Neural progenitor cell (in vitro differentiated cells): ENCODE results near the gene NAT8. TPM values are rescaled to one million over a fixed set of nuclear protein-coding genes. Genes with fewer than 3 reads are reported as not detected.
"Not testable (repeated sequence)": the region's sequence is repeated elsewhere in the genome, so short reads cannot be mapped to it uniquely, and the experiment has no call there.

ENCODE experiments used
- DNase-seq: peaks from one replicate; pipeline ENCODE4 v3.0.0-alpha.2; 2016; ENCODE audit warnings: low spot score
- H2AFZ ChIP-seq: fragments of 200-600 bp; sonication (generic); replicated peaks from 2 replicates; pipeline ENCODE4 v1.6.1; 2016; ENCODE audit warnings: antibody characterized with exemption
- H3F3A ChIP-seq: fragments of 200-600 bp; sonication (generic); 2 replicates; pipeline ENCODE4 v1.6.1; 2016; ENCODE audit warnings: antibody characterized with exemption, low read depth
- H3K27ac ChIP-seq: fragments of 200-600 bp; sonication (generic); 2 replicates; pipeline ENCODE4 v1.5.1; 2016; ENCODE audit warnings: mild to moderate bottlenecking
- H3K27me3 ChIP-seq: fragments of 200-600 bp; sonication (generic); 2 replicates; pipeline ENCODE4 v1.6.1; 2016; ENCODE audit warnings: mild to moderate bottlenecking, moderate library complexity
- H3K36me3 ChIP-seq: fragments of 200-600 bp; sonication (generic); 2 replicates; pipeline ENCODE4 v1.5.1; 2016
- H3K4me1 ChIP-seq: fragments of 200-600 bp; sonication (generic); 2 replicates; pipeline ENCODE4 v1.6.1; 2016; ENCODE audit warnings: mixed run types
- H3K4me2 ChIP-seq: fragments of 200-600 bp; sonication (generic); 2 replicates; pipeline ENCODE4 v1.6.1; 2016
- H3K4me3 ChIP-seq: fragments of 200-600 bp; sonication (generic); 2 replicates; pipeline ENCODE4 v1.5.1; 2016
- H3K79me2 ChIP-seq: fragments of 200-600 bp; sonication (generic); 2 replicates; pipeline ENCODE4 v1.6.1; 2016; ENCODE audit warnings: low read depth
- H3K9ac ChIP-seq: fragments of 200-600 bp; sonication (generic); 2 replicates; pipeline ENCODE4 v1.6.1; 2016
- H3K9me3 ChIP-seq: fragments of 200-600 bp; sonication (generic); 2 replicates; pipeline ENCODE4 v1.5.1; 2016; ENCODE audit warnings: low read depth
- H4K20me1 ChIP-seq: fragments of 200-600 bp; sonication (generic); 2 replicates; pipeline ENCODE4 v1.6.1; 2016; ENCODE audit warnings: low read depth
- H3K27ac Mint-ChIP-seq: 3 replicates; pipeline ENCODE4 v1.8.0; 2021; ENCODE audit warnings: mixed read lengths
- H3K27me3 Mint-ChIP-seq: 2 replicates; pipeline ENCODE4 v1.8.0; 2022; ENCODE audit warnings: low read depth, mild to moderate bottlenecking, inconsistent platforms, moderate library complexity, mixed read lengths; ENCODE audit not compliant: insufficient read depth
- H3K36me3 Mint-ChIP-seq: 3 replicates; pipeline ENCODE4 v1.8.0; 2021; ENCODE audit warnings: mixed read lengths
- H3K4me1 Mint-ChIP-seq: 3 replicates; pipeline ENCODE4 v1.8.0; 2021; ENCODE audit warnings: mixed read lengths
- H3K4me3 Mint-ChIP-seq: 3 replicates; pipeline ENCODE4 v1.8.0; 2021; ENCODE audit warnings: mild to moderate bottlenecking, moderate library complexity, mixed read lengths
- H3K9me3 Mint-ChIP-seq: 3 replicates; pipeline ENCODE4 v1.8.0; 2020; ENCODE audit warnings: mixed read lengths
- EZH2 ChIP-seq: fragments of 200-600 bp; sonication (generic); IDR thresholded peaks from 2 replicates; pipeline ENCODE4 v1.6.1; 2017; ENCODE audit warnings: antibody characterized with exemption, mild to moderate bottlenecking, moderate library complexity
- EZH2phosphoT487 ChIP-seq: fragments of 200-600 bp; sonication (generic); IDR thresholded peaks from 2 replicates; pipeline ENCODE4 v1.6.1; 2017; ENCODE audit warnings: antibody characterized with exemption
- total RNA-seq: library from RNA; depleted of rRNA; stranded (reverse); fragments of >200 nt; gene quantifications from 2 replicates; pipeline ENCODE4 v1.2.3, GENCODE V29; 2015; ENCODE audit warnings: low replicate concordance
- TF ChIP-seq, protein P1 (sequence below): fragments of 200-600 bp; sonication (generic); IDR thresholded peaks from 2 replicates; pipeline ENCODE4 v1.5.1; 2017; ENCODE audit warnings: antibody characterized with exemption, mild to moderate bottlenecking

The NAT8 gene, protein sequence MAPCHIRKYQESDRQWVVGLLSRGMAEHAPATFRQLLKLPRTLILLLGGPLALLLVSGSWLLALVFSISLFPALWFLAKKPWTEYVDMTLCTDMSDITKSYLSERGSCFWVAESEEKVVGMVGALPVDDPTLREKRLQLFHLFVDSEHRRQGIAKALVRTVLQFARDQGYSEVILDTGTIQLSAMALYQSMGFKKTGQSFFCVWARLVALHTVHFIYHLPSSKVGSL
- total RNA-seq: not detected in 2 replicates

GRCh38 chr2:73642338-73643018, at the start of gene NAT8:
Gene NAT8 (minus strand): TSS chr2:73642422. CDS start chr2:73641628, 794 bp downstream.
- Histone ChIP-seq H3K4me1 (no peaks in the 10 kb centered on the region), H3K9me3 (no peaks in the 10 kb centered on the region), H4K20me1 (no peaks in the 10 kb centered on the region), H3F3A (no peaks in the 10 kb centered on the region), H2AFZ (no peak within 1 kb of the TSS), H3K27ac (no peak within 1 kb of the TSS), H3K9ac (no peak within 1 kb of the TSS), H3K4me2 (no peak within 1 kb of the TSS), H3K27me3 (peaks cover 3% of the 10 kb centered on the region), H3K4me3 (no peak within 1 kb of the TSS), H3K79me2 (no peaks in the 10 kb centered on the region), H3K36me3 (no peaks in the 10 kb centered on the region)
- Mint-ChIP-seq H3K36me3 (no peaks in the 10 kb centered on the region), H3K4me3 (peak within 1 kb of the TSS; percentile 43), H3K4me1 (no peaks in the 10 kb centered on the region), H3K9me3 (peaks cover 16% of the 10 kb centered on the region), H3K27me3 (peaks cover 4% of the 10 kb centered on the region), H3K27ac (no peak within 1 kb of the TSS)
- no peak for DNase-seq
- no peak for TF ChIP-seq EZH2
- TF ChIP-seq, protein P1, sequence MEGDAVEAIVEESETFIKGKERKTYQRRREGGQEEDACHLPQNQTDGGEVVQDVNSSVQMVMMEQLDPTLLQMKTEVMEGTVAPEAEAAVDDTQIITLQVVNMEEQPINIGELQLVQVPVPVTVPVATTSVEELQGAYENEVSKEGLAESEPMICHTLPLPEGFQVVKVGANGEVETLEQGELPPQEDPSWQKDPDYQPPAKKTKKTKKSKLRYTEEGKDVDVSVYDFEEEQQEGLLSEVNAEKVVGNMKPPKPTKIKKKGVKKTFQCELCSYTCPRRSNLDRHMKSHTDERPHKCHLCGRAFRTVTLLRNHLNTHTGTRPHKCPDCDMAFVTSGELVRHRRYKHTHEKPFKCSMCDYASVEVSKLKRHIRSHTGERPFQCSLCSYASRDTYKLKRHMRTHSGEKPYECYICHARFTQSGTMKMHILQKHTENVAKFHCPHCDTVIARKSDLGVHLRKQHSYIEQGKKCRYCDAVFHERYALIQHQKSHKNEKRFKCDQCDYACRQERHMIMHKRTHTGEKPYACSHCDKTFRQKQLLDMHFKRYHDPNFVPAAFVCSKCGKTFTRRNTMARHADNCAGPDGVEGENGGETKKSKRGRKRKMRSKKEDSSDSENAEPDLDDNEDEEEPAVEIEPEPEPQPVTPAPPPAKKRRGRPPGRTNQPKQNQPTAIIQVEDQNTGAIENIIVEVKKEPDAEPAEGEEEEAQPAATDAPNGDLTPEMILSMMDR: no peak
- no peak for TF ChIP-seq EZH2phosphoT487

DNA sequence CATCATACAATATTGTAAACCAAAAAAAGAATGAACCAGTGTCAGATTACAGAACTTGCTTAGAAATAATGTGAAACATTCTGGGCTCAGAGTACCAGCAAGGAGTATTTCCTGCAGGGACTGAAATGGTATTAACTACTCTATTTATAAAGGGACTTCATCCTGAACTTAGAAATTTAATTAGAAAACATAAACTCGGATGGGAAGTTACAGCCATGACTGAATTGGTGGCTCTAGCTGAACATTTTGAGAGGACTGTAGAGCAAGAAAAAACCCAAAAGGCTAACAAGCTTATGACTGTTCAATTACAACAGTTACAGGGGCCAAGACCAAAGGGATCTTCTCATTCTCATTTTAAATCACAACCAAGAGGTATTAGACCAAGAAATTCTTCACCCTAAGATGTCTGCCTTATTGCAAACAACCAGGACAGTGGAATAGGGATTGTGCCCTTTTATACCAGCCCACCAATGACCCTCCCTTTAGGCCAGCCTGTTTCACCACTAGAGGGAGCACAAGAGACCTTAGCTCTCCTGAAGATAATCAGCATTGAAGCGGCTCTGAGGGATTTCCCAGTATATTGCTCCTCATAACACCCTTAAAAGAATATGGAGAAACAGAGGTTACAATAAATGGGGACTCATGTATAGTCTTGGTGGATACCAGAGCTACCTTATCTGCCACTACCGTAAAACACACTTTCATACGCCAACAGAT, 48.3 kb upstream of the NAT8 start:
- H3K4me2 ChIP-seq, H2AFZ ChIP-seq, H3K27ac Mint-ChIP-seq, H3K36me3 Mint-ChIP-seq, H3K36me3 ChIP-seq, H3K4me3 ChIP-seq, H3K9ac ChIP-seq, H3K4me1 Mint-ChIP-seq, H3K27me3 Mint-ChIP-seq, H3K79me2 ChIP-seq, H3K9me3 ChIP-seq, H4K20me1 ChIP-seq, H3K27ac ChIP-seq, H3K9me3 Mint-ChIP-seq, H3F3A ChIP-seq, H3K4me3 Mint-ChIP-seq, H3K4me1 ChIP-seq: not testable (repeated sequence)
- DNase-seq: peak; percentile 36
- H3K27me3 ChIP-seq: peaks cover 31% of the 10 kb centered on the region
- TF ChIP-seq, protein P1: peak; percentile 66

DNA sequence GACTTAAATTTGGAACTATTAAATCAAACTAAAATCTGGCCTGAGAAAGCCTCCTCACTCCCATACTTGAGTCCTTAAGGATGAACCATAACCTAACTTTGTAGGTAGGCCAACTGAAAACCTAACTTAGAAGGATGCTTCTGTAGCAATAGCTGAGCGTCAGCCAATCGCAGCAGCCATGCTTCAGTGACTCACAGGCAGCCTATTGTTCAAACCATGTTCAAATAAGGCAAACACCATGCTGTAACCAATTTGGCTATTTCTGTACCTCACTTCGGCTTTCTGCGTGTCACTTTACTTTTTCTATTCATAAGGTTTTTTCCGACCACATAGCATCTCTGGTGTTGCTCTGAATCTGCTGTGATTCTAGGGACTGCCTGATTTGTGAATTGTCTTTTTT, 46.3 kb upstream of the NAT8 start:
- H3K27ac Mint-ChIP-seq, H3K4me1 Mint-ChIP-seq: not testable (repeated sequence)

More for the DNA sequence above, 46.3 kb upstream of the NAT8 start:
- not testable (repeated sequence) for H3K27ac ChIP-seq, H3K9ac ChIP-seq, H3K36me3 Mint-ChIP-seq, H3K36me3 ChIP-seq, H3K4me3 Mint-ChIP-seq, H3K27me3 Mint-ChIP-seq, H3F3A ChIP-seq, H3K4me2 ChIP-seq, DNase-seq, H3K9me3 Mint-ChIP-seq, H3K4me3 ChIP-seq, H3K79me2 ChIP-seq, H2AFZ ChIP-seq, H4K20me1 ChIP-seq, H3K4me1 ChIP-seq, H3K9me3 ChIP-seq
- H3K27me3 ChIP-seq: peaks cover 32% of the 10 kb centered on the region
